ENCODE data around the gene RPL5.

- TF ChIP-seq CTCF (IDR thresholded peaks at IDR 0.05; ENCODE audit: low read length) (no peak), EZH2phosphoT487 (IDR thresholded peaks at IDR 0.05; ENCODE audit: low read length) (no peak), EZH2 (optimal IDR thresholded peaks at IDR 0.05; ENCODE audit: low read depth, low read length) (no peak)
These were observed 41.0 kb upstream of the RPL5 start for GRCh38 chr1:92790867-92791266.
